Lower leg skin (tissue), 3 donors: ENCODE data around the gene VSIG2.

Experiments
- CTCF ChIP-seq, 3 donors: fragments of 450-650 bp; IDR thresholded peaks; one replicate each; pipeline ENCODE4 v1.5.1; 2016; ENCODE audit warnings: antibody characterized with exemption in 3 of 3, mild to moderate bottlenecking in 3 of 3, moderate library complexity in 2 of 3
- POLR2A ChIP-seq, 2 donors: fragments of 450-650 bp; IDR thresholded peaks; one replicate each; pipeline ENCODE4 v1.6.1; 2016 to 2017; ENCODE audit warnings: antibody characterized with exemption in 2 of 2, mild to moderate bottlenecking in 1 of 2, moderate library complexity in 1 of 2

GRCh38 chr11:124745835-124746620 is 6.0 kb downstream of the VSIG2 start:
- TF ChIP-seq POLR2A (IDR thresholded peaks at IDR 0.05) (no peak), CTCF (IDR thresholded peaks at IDR 0.05) (no peak)
